ENCODE results near the gene PSMC3IP.
"Not testable (repeated sequence)": the region's sequence is repeated elsewhere in the genome, so short reads cannot be mapped to it uniquely, and the experiment has no call there.

Gene PSMC3IP, protein sequence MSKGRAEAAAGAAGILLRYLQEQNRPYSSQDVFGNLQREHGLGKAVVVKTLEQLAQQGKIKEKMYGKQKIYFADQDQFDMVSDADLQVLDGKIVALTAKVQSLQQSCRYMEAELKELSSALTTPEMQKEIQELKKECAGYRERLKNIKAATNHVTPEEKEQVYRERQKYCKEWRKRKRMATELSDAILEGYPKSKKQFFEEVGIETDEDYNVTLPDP

DNA sequence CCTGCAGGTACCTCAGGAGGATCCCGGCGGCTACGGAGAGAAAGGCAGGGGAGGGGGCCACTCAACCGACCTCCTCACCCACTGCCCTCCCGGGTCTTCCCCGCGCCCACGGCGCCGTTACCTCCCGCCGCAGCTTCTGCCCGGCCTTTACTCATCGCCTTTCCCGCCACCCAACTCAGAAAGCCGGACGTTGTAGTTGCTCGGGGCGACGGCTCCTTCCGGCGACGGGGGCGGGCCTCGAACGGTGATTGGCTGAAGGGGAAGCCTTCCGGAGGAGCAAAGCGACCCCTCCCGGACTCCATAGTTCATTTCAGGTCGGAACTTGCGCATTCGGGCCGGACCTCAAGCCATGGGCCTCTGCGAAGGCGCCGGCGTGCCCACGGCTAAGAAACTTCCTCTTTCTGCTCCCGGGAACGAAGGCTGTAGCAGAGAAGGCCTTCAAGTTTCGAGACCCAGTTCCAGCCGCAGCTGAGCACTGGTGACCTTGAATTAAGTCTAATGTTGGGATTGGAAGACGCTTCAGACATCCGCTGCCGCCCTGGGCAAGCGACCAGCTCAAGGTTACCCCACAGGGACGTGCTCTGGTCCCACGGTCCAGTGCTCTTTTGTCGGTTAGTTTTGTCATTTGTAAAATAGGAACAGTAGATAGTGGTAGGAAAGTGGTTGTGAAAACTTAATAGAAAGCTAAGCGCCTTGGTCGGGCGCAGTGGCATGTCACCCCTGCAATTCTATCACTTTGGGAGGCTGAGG lies at the start of gene PSMC3IP:
PSMC3IP (minus strand) TSS at position 198 of the 750 bp plus-strand sequence; CDS start at position 155, 43 bp downstream.
- peak; percentile 63 for DNase-seq

DNA sequence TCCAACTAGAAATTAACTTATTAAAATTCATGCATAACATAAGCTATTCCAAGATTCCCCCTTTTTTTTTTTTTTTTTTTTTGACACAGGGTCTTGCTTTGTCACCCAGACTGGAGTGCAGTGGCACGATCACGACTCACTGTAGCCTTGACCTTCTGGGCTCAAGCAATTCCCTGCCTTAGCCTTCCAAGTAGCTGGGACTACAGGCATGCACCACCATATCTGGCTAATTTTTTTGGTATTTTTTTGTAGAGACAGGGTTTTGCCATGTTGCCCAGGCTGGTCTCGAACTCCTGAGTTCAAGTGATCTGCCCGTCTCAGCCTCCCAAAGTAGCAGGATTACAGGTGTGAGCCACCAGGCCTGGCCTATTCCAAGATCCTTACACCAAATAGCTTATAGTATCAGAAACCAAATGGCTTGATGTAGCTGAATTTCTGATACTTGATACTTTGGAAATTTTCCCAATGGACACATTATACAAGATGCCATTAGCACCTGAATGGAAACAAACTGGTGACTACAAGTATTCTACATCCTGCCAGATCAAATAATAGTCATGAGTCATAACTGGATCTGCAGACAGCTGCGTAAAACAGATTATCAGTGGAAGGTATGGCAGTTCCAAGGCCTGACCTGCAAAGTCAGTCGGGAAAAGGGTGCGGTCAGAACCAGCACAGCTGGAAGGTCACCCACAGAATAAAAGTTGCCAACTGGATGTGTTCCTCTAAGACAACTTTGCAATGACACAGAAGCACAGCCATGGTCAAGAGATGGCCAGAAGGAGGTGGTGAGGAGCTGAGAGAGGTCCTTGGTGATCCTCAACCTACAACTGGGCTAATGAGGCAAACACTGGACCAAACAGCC lies 46.4 kb upstream of the PSMC3IP start:
- no peak for DNase-seq

DNA sequence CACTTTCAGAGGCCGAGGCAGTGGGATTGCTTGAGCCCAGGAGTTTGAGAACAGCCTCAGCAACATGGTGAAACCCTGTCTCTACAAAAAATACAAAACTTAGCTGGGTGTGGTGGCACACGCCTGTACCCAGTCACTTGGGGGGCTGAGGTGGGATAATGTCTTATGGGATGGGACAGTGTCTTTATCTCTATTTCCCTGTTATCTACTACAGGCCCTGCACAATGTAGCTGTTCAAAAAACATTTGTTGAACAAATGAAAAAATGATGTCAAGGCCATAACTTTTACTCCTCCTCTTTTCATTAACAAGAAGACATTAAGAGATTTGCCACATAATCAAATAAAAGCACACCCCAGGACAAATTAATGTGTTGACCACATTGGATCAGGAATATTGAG lies 45.7 kb upstream of the PSMC3IP start:
- no peak for DNase-seq

DNA sequence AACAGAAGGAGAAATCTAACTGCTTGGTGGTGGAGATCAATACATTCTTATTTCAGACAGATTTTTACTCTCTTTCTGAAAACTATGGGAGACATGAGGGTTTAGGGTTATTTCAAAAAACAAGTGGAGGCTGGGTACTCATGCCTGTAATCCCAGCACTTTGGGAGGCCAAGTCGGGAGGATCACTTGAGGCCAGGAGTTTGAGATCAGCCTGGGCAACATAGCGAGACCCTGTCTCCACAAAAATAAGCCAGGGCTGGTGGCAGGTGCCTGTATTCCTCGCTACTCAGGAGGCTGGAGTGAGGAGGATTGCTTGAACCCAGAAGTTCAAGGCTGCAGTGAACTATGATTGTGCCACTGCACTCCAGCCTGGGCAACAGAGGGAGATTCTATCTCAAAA lies 44.5 kb upstream of the PSMC3IP start:
- not testable (repeated sequence) for DNase-seq

DNA sequence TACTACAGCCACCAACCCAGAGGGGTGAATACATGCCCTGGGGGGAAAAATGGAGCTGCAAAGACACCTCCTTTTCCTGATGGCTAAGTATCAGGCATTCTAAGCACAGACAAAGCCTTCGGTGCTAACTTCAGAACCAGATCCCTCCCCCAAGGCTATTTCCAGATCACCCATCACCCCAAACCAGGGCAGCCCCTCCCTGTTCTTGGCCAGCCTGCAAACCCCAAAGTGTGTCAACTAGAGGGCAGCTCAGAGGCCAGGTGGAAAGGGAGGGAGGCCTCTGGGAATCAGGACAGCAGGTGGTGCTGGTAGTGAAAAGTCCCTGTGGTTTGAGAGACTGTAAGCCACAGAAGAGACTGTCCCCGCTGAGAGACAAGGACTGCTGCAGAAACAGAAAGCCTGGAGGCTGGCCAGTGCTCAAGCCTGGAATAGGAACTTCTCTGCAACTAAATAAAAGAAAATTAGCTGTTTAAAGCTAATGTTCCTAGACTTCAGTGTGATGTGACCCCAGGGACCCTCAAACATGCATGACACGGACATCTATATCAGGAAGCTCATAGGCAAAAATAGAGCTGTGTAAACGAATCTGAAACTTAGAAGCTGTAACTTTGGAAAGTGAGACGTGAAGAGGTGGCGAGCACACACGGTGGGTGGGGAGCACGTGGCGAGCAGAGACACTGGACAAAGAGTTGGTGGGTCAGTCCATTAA lies 41.1 kb upstream of the PSMC3IP start:
- peak; percentile 23 for DNase-seq

DNA sequence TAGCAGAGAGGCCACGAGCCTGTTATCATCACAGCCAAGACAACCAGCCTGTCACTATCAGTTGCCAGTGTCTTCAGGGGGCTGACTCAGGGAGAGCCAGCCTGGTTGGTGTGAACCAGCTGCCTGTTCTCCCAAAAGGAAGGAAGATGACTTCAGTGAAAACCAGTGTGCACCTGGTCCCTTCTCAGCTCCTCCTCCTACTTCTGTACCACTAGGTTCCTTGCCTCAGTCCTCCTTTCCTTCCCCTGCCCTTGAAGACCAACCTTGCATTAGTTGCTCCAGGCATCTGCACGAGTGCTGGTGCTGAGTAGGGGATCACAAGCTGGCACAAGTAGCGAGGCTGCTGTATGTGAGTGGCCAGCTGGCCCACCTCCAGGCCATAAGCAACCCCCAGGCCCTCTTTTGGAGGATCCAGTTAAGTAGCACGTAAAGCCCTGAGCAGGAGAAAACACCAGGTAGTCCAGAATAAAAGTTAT lies 40.5 kb upstream of the PSMC3IP start:
- DNase-seq: no peak

DNA sequence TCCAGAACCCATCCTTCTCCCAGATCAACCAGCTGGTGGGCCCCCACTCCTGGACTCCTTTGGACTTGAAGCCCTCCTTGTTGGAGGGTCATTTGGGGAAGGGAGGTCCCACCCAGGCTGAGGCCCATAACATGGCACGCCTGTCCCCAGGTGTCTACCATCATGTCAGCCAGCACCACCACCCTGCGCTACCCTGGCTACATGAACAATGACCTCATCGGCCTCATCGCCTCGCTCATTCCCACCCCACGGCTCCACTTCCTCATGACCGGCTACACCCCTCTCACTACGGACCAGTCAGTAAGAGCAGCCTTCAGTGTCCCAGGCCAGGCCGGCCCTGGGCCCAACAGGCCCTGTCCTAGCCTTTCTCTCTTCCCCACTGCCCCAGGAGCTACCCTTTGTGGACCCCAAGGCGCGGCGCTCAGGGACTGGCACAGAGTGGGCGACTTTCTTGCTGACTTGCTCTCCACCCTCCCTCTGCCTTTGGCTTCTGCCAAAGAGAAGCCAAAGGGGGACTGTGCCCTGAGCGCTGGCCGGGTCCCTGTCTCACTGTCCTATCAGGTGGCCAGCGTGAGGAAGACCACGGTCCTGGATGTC lies 36.3 kb upstream of the PSMC3IP start:
- no peak for DNase-seq

DNA sequence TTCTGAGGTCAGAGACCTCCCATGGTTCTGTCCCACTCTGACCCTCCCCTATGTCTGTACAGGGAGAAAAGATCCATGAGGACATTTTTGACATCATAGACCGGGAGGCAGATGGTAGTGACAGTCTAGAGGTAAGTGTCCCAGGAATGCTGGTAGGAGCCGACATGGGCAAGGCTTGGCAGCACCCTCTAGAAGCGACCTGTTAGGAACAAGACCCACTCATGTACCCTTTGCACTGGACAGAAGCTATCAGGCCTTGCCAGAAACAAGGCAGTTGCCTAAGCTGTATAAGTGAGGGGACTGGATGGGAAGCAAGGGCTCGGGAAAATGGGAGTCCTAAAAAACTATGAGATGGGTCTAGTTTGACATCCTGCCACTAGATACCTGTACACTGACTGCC lies 34.5 kb upstream of the PSMC3IP start:
- DNase-seq: no peak

DNA sequence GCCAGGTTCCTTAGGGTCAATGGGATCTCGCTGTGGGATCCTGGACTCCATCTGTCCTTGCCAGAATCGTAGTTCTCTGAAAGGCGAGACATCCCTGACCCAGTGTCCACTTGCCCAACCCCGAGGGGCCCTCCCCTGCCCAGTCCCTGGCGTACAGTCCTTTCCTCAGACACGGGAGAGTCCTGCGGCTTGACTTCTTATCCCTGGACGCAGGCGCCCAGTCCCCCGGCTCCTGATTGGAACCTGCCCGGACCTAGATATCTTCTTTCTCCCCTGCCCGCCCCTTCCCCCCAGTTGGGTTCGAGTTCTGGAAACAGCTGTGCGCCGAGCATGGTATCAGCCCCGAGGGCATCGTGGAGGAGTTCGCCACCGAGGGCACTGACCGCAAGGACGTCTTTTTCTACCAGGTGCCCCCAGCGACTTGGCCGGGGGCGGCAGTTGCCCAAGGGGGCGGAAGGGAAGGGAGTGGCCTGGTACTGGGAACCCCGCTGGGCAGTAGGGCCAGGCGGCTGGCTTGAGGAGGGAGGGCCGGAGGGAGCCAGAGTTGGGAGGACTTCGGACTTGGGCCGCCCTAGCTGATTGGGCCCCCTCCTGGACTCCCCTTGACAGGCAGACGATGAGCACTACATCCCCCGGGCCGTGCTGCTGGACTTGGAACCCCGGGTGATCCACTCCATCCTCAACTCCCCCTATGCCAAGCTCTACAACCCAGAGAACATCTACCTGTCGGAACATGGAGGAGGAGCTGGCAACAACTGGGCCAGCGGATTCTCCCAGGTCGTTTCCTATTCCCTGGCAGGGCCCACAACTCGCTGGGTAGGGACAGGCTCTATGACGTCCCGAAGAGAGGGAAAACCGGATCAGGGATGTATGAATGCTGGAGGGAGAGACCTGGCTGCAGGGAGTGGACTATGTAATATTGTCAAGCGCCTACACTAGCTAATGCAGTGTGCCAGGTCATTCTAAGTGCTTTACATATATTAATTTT lies 32.6 kb upstream of the PSMC3IP start:
- DNase-seq: not testable (repeated sequence)

DNA sequence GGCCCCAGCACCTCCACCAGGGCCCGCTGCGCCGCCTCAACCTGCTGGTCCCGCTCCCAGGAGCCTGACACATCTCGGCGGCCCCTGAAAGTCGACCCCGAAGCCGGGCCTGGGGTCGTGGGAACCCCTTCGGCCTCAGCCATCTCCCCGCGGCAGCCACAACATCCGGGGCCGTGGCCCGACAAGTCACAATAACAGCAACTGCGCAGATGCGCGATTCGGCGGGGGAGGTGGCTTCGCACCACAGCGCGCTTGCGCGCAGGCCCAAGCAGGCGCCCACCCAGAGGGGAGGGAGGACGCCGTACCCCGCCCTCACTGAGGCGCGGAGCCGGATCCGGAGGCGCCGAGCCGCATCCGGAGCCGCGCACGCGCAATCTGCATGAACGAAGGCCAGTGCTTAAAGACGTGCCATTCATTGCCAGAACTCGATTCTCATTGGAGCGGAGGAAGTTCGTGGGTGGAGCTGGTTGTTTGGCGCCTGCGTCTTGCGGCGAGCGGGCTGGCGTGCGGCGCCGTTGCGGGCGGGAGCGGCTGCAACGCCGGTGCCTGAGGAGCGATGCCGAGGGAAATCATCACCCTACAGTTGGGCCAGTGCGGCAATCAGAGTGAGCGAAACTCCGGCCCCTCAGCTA lies 31.8 kb upstream of the PSMC3IP start, which contains the start of the genes RETREG3 and TUBG1:
RETREG3 (minus strand) TSS at position 193 of the 632 bp plus-strand sequence; CDS start at position 143, 50 bp downstream.
TUBG1 (plus strand) TSS at position 502 of the 632 bp plus-strand sequence; CDS start at position 557, 55 bp downstream.
- peak; percentile 95 for DNase-seq

DNA sequence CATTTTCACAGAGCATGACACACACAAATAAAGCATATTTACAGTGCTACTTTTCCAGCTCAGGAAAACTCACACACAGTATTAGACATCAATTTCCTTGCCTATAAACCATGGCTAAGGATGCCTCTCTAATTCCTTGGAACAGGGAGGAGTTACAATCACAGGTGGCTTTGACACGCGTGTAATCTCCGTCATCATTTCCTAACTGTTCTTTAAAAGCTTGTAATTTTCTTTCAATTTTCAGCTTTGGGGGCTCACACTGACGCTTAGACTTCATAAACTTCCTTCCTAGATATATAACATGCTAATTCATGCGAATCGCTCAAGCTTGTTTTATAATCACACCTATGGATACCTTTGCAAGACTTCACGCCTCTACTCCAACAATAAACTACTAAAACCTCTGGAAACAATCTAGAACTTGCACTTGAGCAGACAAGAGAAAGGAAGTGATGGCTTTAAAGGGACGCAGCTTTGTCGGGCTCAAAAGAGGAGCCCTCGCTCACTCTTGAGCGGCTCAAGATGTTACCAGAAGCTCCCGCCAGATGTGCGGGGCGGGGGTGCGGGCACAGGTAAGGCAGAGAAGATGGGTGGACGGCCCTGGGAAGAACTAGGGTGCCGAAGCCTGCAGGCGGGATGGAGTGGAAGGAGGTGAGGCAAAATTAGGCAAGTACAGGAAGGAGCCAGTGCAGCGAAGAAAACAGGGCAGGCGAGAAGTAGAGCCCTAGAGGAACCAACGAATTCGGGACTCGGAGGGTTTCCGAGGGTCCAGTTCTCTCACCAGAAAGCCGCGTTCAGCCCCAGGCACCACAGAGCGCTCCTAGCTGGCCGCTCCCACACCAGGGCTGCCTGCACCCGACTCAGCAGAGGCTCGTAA lies 31.0 kb upstream of the PSMC3IP start:
- DNase-seq: no peak

DNA sequence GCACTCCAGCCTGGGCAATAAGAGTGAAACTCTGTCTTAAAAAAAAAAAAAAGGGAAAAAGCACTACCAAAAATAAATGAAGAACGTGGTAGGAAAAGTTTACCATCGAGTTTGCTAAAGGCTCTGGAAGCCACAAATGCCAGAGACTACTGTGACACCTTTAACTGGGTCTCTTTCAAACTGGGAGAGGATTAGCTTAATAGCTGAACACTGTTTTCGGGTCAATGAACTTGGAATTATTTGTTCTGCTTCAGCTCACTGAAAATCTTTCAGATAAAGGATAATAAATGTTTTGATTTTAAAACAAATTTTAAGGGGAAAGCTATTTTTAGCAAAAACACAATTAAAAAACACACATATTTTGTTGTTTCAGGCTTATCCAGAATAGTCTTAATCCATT lies 30.2 kb upstream of the PSMC3IP start:
- no peak for DNase-seq

DNA sequence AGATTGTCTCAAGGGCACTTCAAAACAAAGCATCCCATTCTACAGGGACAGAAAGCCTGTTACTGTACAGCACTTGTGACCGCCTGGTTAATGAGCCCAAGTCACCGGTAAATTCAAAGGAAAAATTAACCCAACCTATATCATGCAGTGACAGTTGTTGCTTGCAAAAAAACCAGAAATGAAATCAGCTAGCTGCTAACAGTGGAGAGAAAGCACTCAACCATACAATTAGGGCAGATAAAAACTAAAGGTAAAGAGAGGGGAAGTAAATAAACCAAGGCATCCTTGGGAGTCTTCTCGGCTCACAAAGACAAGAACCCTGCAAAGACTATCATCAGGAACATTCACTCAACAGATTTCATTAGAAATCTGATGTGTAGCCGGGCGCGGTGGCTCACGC lies 25.8 kb upstream of the PSMC3IP start:
- no peak for DNase-seq

DNA sequence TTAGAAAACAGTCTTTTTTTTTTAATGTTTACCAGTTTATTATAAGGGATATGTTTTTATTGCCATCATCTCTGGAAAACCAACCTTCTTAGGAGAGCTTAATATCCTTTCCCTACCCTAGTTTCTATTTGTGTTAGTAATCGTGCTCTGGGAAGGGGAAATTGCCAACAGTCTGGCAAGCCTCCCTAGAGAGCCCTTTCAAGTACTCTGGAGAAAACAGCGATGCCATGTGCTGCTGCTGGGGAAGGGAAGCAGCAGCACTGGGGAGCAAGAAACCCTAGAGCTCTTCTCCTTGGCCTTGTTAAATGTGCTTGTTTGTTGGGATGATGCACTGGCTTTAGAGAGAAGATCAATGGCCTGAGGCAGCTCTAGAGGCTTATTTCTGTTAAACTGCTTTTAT lies 21.4 kb upstream of the PSMC3IP start:
- no peak for DNase-seq

DNA sequence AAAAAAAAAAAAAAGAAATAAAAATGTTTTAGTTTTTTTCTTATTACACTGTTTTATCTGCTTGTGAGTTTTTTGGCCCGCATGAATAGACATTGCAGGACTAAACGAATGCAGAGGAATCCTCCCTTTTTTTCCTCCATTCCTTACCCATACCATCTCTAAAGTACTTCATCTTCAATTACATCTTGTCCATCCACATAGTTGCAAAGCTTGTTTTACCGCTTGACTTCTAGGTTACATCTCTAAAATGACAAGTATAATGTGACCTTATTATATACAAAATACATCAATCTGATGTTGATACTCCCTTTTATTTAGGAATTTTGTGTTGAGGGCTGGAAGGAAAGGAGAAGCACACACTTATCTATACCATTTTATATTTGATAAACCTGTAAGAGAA lies 18.9 kb upstream of the PSMC3IP start:
- DNase-seq: no peak

DNA sequence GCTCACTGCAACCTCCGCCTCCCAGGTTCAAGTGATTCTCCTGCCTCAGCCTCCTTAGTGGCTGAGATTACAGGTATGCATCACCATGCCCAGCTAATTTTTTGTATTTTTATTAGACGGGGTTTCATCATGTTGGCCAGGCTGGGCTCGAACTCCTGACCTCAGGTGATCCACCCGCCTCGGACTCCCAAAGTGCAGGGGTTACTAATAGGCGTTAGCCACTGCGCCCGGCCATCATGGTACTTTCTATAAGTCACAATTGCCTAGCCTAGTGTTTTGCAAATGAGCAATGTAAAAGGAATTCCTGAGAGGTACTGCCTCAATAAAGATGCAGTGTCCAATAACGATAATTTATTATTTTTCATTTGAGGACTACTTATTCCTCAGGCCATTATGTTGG lies 13.9 kb upstream of the PSMC3IP start:
- DNase-seq: no peak

DNA sequence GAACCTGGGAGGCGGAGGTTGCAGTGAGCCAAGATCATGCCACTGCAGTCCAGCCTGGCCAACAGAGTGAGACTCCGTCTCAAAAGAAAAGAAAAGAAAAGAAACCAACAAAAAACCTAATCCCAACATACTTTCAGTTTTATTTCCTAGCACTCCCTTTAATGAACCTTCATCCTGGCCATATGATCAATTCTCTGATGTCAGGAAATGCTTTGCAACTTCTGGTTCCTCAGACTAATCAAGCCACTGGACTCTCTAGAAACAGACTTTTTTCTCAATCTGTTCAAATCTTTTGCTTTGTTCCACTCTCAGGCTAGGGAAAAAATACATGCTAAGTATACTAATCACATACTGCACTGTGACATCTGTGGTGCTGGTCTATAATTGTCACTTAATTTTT lies 13.4 kb upstream of the PSMC3IP start:
- DNase-seq: no peak

DNA sequence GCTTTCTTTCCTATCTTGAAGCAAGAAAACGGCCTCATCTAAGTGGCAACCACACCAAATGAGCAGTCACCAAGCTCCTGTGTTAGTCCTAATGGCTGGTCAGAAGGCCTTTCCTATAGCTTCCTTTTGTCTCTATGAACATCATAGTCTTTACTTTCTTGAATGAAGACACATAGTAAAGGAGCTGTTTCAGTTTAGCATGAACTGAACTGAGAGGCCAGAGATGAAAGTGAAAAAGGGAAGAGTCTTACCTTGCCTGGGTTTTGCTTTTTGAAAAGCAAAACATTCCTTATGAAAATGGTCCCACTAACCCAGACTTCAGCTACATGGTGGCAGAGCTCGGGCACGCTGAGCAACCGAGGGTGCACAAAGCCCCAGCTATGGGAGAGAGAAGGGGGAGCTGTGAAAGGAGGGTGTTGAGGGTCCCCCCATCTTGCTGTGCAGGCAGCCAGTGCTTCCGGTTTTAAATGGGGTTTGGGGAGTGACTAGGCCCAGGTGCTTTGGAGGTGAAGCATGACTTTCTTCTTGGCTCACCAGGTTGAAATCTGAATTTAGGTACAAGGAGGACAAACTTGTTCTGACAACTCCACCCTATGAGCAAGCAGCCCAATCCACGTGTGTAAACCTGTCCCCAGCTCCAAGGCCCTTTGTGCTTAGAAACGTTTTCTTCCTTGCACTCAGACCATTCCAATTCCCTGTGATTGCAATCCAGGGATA lies 9.1 kb upstream of the PSMC3IP start:
- DNase-seq: no peak

DNA sequence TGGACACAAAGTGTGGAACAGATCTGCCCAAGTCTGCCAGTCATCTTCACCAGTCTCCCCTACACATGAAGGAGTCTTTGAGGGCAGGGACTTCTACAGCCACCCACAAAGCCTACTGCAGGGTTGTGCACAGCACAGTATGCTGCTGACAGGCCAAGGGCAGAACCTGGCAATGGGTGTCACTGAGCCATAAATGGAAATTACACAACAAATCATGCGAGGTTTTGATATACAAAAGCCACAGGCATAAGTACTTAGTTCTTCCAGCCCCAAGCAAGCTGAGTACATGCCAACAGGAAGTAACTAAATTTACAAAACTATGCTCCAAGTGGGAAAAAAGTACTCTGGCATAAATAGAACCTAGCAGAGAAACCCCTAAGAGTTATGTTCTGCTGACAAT lies 7.8 kb upstream of the PSMC3IP start:
- no peak for DNase-seq
